HL-60 (cell line): ENCODE data around the gene WIZ.

Experiments used
- GABPA ChIP-seq: IDR thresholded peaks from 2 replicates; pipeline ENCODE4 v1.6.1; 2012; ENCODE audit warnings: low read depth
- POLR2AphosphoS5 ChIP-seq: IDR thresholded peaks from 2 replicates; pipeline ENCODE4 v1.6.1; 2012; ENCODE audit warnings: low read depth
- TF ChIP-seq, protein P1 (sequence below): IDR thresholded peaks from one replicate; pipeline ENCODE4 v1.5.1; 2011; ENCODE audit warnings: low read length, control low read depth, inconsistent platforms; ENCODE audit not compliant: insufficient read depth
- TF ChIP-seq, protein P2 (sequence below): IDR thresholded peaks from 2 replicates; pipeline ENCODE4 v1.6.1; 2012; ENCODE audit warnings: low read depth; ENCODE audit not compliant: insufficient replicate concordance

DNA sequence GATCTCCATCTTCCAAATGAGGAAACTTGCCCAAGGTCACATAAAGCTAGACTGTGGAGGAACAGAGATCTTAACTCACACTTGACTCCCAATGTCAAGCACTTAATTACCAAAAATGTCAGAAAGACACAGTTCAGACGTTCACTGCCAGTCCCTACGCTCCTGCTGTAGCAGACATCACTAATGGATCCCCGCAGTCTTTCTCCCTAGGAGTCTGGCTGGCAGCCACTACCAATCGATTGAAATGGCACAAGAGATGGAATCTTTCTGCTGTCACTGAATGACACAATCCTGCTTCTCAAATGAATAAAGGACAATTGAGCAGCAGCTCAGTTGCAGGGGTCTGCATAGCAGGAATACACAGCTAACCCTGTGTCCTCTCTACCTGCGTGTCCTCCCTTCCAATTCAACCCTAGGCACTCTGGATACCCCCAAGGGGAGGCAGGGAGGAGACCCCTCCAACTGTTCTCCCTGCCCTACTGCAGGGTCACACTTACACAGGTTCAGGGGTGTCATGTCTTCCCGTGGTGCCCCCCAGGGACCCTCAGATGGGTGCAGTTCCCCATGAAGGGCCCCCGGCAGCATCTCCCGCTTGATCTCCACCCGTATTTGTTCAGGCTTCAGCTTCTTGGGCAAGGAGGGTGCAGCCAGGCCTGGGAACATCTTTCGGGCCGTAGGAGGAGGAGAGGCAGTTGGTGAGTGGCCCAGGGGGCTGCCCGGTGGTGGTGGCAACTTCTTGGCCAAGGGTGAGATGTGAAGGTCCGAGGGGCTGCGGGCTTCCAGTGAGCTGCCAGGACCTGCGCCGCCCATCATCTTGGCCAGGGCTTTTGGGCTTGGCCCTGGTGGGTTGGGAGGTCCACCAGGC is 23.0 kb downstream of the WIZ start:
- no peak for TF ChIP-seq POLR2AphosphoS5
- TF ChIP-seq, protein P1, sequence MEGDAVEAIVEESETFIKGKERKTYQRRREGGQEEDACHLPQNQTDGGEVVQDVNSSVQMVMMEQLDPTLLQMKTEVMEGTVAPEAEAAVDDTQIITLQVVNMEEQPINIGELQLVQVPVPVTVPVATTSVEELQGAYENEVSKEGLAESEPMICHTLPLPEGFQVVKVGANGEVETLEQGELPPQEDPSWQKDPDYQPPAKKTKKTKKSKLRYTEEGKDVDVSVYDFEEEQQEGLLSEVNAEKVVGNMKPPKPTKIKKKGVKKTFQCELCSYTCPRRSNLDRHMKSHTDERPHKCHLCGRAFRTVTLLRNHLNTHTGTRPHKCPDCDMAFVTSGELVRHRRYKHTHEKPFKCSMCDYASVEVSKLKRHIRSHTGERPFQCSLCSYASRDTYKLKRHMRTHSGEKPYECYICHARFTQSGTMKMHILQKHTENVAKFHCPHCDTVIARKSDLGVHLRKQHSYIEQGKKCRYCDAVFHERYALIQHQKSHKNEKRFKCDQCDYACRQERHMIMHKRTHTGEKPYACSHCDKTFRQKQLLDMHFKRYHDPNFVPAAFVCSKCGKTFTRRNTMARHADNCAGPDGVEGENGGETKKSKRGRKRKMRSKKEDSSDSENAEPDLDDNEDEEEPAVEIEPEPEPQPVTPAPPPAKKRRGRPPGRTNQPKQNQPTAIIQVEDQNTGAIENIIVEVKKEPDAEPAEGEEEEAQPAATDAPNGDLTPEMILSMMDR, result no peak
- TF ChIP-seq, protein P2, sequence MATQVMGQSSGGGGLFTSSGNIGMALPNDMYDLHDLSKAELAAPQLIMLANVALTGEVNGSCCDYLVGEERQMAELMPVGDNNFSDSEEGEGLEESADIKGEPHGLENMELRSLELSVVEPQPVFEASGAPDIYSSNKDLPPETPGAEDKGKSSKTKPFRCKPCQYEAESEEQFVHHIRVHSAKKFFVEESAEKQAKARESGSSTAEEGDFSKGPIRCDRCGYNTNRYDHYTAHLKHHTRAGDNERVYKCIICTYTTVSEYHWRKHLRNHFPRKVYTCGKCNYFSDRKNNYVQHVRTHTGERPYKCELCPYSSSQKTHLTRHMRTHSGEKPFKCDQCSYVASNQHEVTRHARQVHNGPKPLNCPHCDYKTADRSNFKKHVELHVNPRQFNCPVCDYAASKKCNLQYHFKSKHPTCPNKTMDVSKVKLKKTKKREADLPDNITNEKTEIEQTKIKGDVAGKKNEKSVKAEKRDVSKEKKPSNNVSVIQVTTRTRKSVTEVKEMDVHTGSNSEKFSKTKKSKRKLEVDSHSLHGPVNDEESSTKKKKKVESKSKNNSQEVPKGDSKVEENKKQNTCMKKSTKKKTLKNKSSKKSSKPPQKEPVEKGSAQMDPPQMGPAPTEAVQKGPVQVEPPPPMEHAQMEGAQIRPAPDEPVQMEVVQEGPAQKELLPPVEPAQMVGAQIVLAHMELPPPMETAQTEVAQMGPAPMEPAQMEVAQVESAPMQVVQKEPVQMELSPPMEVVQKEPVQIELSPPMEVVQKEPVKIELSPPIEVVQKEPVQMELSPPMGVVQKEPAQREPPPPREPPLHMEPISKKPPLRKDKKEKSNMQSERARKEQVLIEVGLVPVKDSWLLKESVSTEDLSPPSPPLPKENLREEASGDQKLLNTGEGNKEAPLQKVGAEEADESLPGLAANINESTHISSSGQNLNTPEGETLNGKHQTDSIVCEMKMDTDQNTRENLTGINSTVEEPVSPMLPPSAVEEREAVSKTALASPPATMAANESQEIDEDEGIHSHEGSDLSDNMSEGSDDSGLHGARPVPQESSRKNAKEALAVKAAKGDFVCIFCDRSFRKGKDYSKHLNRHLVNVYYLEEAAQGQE, result no peak
- TF ChIP-seq GABPA, result no peak
